ENCODE data around the gene TERT.
"Not testable (repeated sequence)": the region's sequence is repeated elsewhere in the genome, so short reads cannot be mapped to it uniquely, and the experiment has no call there.

Gene TERT

DNA sequence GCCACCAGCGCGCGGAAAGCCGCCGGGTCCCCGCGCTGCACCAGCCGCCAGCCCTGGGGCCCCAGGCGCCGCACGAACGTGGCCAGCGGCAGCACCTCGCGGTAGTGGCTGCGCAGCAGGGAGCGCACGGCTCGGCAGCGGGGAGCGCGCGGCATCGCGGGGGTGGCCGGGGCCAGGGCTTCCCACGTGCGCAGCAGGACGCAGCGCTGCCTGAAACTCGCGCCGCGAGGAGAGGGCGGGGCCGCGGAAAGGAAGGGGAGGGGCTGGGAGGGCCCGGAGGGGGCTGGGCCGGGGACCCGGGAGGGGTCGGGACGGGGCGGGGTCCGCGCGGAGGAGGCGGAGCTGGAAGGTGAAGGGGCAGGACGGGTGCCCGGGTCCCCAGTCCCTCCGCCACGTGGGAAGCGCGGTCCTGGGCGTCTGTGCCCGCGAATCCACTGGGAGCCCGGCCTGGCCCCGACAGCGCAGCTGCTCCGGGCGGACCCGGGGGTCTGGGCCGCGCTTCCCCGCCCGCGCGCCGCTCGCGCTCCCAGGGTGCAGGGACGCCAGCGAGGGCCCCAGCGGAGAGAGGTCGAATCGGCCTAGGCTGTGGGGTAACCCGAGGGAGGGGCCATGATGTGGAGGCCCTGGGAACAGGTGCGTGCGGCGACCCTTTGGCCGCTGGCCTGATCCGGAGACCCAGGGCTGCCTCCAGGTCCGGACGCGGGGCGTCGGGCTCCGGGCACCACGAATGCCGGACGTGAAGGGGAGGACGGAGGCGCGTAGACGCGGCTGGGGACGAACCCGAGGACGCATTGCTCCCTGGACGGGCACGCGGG, at the start of gene TERT:
TSS of gene TERT (minus strand) at position 234 of the 815 bp plus-strand sequence. CDS start at position 155, 79 bp downstream.
- DNase-seq = no peak

DNA sequence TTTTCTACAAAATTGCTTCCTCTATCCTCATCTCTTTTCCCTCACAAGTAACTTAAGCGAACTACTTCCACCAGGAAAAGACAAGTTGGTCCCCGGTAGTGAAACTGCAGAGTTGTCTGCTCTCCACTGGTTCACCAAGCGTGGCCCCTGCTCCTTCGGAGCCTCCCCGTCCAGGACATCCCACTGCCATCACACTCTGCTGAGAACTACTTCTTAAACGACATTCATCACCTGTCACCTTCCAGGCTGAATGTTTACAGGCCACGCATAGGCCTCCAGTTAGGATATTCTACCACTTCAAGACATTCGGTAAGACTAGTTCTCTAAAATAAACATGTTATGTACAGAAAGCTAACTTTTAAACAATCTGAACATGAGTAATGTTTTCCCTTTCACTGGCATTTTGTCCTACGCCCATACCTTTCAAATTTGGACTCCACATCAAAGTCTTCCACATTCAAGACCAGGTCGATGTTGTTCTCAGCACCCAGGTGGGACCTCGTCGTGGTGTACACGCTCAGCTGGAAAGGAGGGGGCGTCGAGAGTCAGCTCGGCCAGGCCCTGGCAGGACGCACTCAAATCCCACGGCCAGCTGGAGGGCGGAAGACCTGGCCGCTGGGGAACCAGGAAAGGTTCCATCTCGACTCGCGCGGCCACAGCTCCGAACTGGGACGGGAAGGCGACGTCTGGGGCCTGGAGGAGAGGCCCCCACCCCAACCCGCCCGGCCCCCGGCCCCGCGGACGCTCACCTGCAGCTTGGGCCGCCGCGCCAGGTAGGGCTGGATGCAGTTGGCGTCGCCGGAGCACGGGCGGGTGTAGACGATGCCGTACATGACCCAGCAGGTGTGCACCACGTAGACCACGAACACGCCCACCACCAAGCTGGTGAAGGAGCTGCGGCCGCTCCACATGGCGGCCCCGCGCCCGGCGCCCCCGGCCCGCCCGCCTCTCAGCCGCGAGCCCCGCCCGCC, 49.3 kb upstream of the TERT start:
- DNase-seq = no peak

DNA sequence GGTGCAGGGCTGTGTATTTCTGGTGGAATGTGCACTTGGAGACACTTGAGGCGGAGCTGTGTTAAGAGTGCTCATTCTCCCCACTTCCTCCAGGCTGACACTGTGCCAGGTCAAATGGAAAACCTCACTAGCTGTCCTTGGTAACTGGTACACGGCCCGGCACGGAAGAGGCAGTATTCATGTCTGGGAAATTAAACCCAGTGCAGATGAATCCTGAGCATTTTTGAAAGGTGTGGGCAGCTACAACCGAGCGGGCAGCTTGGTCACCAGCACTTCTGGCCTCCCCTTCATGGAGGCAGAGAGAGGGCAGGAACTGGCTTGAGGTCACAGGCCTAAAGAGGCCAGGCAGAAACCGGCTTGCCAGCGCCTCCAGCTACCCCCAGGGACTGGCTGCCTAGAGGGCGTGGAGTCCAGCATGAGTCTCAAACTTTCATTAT, 48.5 kb upstream of the TERT start:
- DNase-seq = no peak

DNA sequence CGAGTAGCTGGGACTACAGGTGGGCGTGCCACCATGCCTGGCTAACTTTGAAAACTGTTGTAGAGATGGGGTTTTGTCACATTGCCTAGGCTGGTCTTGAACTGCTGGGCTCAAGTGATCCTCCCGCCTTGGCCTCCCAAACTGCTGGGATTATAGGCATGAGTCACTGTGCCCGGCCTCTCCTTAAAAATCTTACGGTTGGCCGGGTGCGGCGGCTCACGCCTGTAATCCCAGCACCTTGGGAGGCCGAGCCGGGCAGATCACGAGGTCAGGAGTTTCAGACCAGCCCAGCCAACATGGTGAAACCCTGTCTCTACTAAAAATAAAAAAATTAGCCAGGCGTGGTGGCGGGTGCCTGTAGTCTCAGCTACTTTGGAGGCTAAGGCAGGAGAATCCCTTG, 47.8 kb upstream of the TERT start:
- DNase-seq = not testable (repeated sequence)

DNA sequence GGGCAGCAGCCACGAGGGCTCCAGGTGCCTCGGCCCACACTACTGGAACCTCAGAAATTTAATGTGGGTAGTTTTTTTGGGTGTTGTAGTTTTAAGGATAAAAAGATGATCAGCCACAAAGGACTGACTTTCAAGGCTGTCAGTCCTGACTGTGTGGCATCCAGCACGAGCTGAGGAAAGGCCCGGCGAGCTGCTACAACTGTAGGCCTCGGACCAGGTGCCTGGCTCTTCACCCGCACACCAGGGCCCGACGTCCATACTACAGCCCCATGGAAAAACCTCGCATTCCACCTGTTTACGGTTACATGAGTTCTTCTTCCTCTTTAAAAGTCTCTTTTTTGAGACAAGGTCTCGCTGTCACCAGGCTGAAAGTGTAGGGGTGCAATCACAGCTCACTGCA, 47.4 kb upstream of the TERT start:
- no peak for DNase-seq

DNA sequence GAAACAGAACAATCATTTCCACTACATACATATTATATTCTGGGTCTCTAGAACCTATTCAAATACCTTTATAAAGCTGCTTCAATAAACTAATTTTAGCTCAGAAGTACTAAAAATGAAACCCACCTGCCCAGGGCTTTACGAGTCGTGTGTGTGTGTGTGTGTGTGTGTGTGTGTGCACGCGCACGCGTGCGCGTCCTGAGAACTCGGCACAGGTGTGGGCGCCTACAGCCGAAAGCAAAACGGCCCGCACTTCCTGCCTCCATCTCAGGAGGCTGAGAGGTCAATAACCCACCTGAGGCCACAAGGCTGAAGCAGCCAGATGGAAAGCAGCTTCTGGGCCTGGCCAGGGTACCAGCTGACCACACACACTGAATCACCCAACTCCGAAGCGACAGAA, 47.0 kb upstream of the TERT start:
- no peak for DNase-seq

DNA sequence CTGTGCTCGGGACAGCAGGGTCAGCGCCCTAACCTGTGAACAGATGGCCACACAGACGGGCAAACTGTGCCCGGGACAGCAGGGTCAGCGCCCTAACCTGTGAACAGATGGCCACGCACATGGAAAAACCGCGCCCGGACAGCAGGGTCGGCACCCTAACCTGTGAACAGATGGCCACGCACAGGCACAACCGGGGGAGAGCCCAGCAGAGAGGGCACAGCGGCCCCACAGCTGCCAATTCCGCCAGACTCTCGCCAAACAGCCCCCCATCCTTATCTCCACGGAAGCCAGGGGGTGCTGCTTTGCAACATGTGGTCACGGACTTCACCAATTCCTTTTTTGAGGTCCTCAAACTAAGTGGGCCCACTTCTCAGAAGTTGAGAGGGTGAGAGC, 44.9 kb upstream of the TERT start:
- not testable (repeated sequence) for DNase-seq

DNA sequence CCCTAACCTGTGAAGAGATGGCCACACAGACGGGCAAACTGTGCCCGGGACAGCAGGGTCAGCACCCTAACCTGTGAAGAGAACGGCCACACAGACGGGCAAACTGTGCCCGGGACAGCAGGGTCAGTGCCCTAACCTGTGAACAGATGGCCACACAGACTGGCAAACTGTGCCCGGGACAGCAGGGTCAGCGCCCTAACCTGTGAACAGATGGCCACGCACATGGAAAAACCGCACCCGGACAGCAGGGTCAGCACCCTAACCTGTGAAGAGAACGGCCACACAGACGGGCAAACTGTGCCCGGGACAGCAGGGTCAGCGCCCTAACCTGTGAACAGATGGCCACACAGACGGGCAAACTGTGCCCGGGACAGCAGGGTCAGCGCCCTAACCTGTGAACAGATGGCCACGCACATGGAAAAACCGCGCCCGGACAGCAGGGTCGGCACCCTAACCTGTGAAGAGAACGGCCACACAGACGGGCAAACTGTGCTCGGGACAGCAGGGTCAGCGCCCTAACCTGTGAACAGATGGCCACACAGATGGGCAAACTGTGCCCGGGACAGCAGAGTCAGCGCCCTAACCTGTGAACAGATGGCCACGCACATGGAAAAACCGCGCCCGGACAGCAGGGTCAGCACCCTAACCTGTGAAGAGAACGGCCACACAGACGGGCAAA, 44.4 kb upstream of the TERT start:
- not testable (repeated sequence) for DNase-seq

DNA sequence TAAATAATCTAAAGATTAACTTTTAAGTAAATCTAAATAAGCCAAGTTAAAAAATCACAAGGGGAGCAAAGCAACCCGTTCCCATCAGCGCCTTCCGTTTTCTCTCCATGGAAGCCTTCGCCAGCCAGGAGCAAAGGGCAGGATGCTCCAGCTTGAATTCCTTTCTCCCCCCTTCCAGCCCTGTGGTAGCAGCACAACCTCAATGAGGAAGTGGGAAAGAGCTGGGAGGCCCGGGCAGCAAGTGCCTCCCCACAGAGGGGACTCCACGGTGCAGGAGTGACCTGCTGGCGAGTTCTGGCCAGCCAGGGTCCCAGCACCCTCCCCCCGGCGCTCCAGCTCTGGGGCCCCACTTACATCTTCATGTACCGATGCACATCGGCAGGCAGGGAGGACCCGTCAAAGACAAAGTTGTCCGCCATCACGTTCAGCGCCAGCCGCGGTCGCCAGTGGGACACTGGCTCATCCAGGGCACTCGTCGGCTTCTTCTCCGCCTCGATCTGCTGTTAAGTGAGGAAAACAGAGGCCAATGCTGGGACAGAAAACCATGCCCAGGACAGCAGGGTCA, 43.7 kb upstream of the TERT start:
- DNase-seq = no peak

DNA sequence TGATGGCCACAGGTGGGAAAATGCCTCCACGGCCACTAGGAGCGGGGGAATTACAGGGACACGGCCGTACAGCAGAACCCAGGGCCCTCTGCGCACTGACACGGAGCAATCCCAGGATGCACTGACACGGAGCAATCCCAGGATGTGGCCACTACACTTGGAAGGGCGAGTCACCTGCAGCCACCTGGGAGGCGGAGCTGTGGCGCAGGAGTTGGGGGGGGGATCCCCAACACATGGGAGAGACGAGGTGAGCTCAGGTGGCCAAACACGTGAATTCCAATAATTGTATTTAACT, 43.3 kb upstream of the TERT start:
- DNase-seq = no peak

DNA sequence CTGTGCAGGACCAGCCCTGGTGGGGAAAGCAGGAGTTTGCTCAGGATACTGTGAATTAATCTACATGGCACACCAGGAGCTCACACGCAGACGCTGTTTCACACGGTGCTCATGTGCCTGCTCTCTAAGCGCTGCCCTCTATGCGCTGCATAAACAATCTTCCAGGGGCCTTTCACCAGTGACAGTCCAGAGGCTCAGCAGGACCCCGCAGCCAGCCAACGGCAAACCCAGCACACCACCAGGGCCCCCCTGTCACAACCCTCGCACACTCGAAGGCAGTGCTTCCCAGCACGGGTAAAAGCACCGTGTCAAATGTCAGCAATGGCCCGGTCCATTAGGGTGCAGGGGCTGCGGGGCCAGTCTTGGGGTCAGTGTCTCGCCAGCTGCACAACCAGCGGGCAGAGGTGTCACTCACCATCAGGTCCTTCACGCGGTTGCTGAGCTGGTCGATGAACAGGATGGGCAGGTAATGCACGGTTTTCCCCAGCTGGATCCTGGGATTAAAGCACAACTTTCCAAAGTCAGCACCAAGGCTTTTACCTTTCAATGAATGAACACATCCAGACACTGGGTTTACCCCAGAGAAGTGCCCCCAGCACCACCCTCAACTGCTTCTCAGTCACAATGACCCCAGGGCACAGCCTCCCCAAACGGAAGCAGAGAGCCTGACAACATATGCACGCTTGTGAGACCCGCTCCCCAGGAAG, 42.8 kb upstream of the TERT start:
- DNase-seq = no peak

DNA sequence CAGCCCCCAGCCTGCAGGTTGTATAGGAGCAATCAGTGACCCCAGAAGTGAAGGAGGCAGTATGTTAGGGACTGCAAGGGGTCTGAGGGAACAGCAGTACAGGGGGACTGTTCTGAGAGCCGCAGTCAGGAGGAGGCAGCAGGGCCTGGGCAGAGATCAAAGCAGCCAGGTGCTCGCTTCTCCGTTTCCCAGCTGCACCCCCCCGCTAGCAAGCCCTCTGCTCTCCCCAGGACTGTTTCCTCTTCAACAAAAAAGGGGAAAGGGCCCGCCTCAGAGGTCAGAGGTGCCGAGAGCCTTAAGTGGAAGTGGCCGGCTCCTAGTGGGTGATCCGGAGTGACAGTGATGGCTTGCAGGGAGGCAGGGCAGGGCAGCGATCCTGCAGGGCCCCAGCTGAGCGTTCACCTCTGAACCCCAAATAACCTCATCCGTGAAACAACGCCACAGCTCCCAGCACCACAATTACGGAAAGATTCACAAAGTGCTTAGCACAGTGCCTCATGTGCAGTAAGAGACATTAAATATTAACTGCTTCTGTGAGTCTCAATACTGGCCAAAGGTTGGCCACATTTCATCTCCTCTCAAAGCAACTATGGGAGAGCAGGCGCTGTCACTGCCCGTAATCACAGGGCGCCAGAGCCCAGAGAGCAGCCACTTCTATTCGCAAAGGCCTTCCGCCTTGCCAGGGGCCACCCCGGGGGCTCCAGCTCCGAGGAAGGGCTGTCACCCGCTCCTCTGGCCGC, 42.1 kb upstream of the TERT start:
- DNase-seq = no peak

DNA sequence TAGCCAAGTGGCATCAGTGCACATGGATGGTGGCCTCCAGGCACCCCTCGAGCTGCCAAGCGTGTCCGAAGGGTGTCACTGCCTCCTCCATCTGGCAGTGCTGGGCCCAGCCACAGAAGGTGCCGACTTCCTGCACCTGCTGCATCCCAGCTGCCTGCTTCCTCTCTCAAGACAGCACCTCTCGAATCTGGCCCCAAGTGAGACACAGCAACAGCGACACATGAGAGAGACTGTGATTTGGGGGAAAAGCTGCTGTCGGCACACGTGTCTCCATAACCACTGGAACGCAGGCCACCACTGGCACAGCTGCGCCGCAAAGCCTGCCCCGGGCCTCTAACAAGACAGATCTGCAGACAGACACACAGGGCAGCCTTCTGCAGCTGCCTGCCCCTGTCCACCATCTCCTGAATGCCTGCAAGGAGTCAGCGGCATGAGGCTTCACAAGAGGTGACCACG, 41.3 kb upstream of the TERT start:
- DNase-seq = no peak

DNA sequence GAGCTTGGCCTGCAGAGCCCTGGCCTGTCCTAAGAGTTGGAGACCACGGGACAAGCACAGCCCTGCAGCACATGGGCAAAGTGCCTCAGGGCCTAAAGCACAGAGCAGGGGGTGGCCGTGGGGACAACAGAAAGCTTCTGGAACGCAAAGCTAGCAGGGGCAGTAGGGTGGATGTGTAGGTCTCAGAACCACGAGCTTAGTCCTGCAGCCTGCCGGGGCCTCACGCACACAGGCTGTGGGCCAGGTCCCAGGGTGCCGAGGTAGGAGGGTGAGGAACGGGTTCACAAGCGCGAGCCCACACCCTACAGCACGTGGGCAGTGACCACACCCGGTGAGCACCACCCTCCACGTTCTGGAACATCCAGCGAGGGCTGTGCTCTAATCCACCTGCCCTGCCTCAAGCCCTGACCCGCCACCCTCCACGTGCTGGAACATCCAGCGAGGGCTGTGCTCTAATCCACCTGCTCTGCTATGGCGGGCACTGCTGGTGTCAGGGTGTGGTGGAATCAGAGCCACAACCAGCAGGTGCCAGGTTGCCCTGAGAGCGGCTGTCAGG, 40.8 kb upstream of the TERT start:
- no peak for DNase-seq

DNA sequence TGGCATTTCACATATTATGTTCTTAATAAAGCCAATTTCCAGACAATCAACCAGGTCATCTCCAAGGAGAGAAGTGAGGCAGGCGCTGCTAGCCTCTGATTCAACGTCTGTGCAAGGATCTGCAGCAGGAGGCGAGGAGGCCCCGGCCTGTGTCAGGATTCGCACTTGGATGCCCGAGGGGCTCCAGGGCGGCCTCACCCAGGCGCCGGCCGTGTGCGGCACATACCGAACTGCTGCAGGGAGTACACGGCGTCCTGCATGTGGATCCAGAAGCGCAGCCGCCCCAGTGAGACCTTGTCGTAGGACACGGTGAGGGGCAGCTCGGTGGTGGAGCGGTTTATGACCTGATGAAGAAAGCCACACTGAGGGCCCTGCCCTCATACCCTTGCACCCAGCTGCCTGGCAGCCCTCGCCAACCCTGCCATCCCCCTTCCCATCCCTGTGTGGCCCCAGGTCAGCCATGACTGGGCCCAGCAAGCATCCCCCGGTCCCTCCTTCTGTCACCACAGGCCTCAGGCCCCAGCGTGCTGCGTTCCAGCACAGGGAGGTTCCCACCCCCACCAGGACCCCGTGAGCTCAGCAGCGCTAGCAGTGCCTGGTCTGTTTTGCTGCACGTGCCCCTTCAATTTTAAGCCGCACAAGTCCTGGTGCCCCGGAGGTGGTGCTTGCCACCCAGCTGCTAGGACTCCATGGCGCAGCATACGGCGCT, 40.1 kb upstream of the TERT start:
- no peak for DNase-seq

DNA sequence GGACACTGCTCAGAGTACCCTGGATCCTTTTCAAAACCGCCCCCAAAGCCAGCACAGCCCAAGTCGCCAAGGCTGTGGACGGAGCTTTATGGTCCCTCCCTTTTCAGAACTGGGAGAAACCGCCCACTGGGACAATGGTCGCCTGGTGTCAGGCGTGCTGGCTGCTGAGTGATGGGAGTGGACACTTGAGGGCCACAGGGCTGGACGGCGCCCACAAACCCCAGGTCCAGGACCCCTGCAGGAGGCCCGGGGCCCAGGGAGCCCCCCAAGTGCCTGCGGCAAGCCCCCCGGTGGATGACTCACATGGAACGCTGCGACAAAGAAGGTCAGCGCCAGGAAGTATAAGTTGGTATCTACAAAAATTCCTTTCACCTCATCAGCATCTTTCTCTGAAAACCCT, 39.1 kb upstream of the TERT start:
- no peak for DNase-seq

DNA sequence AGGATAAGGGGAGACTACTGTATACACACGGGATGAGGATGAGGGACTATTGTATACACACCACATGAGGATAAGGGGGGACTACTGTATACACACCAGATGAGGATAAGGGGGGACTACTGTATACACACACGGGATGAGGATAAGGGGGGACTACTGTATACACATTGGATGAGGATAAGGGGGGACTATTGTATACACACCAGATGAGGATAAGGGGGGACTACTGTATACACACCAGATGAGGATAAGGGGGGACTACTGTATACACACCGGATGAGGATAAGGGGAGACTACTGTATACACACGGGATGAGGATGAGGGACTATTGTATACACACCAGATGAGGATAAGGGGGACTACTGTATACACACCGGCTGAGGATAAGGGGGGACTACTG, 38.4 kb upstream of the TERT start:
- DNase-seq = not testable (repeated sequence)

DNA sequence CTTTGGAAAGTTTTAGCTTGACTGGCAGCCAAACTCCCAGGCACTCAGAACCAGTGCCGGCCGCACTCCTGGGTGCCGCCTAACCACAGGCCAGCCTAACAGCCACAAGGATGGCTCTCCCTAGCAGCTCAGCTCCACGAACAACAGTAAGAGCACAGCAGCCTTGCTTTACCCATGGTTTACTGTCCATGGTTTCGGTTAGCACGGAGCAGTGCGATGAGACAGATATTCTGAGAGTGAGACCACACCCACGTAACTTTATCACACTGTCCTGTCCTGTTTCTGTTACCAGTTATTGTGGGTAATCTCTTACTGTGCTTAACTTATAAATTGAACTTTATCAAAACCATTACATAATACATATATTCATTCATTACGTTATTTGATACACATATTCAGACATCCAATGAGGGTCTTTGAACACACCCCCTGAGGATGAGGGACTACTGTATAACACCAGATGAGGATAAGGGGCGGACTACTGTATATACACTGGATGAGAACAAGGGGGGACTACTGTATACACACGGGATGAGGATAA, 37.7 kb upstream of the TERT start:
- DNase-seq = no peak

DNA sequence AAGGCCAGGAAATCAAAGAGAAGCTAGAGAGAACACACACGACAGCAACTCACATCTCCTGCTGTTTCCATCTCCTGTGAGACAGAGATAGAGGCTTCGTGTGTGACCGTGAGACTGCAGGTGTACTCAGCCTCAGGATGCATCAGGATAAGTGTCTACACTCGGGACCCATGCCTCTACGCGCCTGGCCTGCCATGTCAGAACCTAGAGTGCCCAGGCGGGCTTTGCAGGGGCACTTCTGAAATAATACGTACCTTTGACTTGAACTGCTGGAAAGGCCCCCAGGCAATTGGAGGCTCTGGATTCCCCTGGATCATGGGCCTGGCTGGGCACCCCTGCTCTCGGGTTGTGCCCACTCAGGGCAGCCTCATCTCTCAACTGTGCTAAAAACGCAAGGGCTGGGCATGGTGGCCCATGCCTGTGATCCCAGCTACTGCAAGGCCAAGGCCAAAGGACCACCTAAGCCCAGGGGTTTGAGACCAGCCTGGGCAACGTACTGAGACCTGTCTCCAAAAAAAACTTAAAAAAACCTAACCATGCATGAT, 37.1 kb upstream of the TERT start:
- DNase-seq = no peak

All from SHP77 (cell line).